Fibroblast of peridontal ligament (primary cell): Measurements from ENCODE around the gene RBBP5.

Source experiments
- DNase-seq: peaks from one replicate; pipeline ENCODE4 v3.0.0-alpha.2; 2010; ENCODE audit errors: extremely low read depth

The RBBP5 gene

GRCh38 chr1:205057808-205058575 is 63.8 kb downstream of the RBBP5 start:
- no peak for DNase-seq

DNA sequence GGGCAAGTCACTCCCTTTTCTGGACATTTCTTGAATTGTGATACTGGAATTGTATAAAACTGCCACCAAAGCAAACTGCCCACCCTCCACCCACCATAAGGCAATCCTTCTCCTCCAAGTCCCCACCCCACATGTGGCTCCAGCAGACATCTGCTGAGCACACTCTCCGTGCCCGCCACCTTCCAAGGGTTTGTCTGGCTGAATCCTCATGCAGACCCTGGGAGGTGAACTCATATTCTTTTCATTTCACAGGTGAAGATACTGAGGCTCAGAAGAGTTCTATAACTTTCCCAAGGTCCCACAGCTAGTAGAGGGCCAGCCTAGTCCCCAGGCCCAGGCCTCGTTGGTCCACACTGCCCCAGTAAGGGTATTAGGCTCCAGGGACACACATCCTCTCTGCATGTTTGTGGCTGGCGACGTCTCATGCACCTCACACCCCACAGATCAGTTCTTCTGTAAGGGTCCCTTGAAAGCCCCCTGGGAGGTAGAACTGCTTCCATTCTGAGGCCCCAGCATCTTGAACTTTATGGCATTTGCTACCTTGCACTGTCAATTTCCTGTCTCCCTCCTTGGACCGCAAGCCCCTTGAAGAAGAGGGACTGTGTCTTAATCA is 64.7 kb downstream of the RBBP5 start:
- DNase-seq = no peak

GRCh38 chr1:205056188-205056611 is 65.6 kb downstream of the RBBP5 start:
- DNase-seq = no peak

- no peak for DNase-seq
Measured at GRCh38 chr1:205054013-205054412, 67.8 kb downstream of the RBBP5 start.

DNA sequence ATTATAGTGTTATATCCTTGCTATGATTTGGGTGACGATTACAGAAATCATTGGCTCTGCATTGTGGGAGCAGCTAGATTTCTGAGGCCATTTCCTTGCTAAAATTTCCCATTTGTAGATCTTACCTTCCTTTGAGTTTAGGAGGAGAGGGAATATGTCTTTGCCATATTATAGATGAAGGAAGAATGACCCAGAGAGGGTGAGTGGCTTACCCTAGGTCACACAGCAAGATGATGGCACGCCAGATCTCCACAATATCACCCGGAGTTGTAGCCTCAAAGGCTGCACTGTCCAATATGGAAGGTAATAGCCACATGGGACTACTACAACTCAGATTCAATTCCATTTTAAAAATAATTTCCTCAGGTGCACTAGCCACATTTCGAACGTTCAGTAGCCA is 68.5 kb downstream of the RBBP5 start:
- DNase-seq = no peak

- DNase-seq = no peak
Measured at GRCh38 chr1:205052690-205053089, 69.1 kb downstream of the RBBP5 start.

- no peak for DNase-seq
Measured at GRCh38 chr1:205049479-205049878, 72.3 kb downstream of the RBBP5 start.

DNA sequence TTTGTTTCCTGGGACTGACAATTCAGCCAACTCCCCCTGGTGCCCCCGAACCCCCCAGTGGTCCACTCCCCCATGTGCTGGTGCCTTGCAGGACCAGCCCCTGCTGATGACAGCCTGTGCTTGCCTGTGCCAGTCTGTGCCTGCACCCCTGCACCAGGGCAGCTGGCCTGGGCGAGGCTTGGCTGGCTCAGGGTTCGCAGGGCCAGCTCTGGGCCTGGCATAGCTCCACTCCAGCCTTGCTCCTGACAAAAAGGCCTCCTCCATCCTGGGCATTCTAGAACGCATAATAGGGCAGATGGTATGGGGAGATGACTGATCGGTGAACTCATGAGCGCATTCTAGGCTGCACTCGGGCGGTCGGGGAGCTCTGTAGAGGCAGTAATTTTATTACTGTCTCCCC is 73.4 kb downstream of the RBBP5 start:
- no peak for DNase-seq

- no peak for DNase-seq
Measured at GRCh38 chr1:205047764-205048231, 74.0 kb downstream of the RBBP5 start.

DNA sequence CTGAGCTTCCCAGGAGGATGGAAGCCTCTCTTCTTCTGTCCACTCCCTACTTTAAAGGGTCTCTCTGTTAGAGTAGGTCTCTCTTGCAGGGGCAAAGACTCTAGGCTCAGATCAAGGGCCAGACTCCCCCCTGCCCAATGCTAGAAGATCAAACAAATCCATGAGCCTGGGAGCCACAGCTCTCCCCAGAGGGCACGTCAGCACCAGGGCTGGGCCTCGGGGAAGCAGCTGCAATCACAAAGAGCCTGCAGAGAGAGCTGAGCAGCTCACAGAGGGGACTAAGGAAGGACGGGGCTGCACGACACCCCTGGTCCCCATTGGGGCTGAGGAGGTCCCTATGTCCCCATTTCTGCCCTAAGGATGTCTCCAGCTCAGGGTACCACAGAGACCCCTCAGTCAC is 74.9 kb downstream of the RBBP5 start:
- DNase-seq = no peak

- no peak for DNase-seq
Measured at GRCh38 chr1:205045146-205045545, 76.6 kb downstream of the RBBP5 start.

- DNase-seq = no peak
Measured at GRCh38 chr1:205044741-205045140, 77.0 kb downstream of the RBBP5 start.

DNA sequence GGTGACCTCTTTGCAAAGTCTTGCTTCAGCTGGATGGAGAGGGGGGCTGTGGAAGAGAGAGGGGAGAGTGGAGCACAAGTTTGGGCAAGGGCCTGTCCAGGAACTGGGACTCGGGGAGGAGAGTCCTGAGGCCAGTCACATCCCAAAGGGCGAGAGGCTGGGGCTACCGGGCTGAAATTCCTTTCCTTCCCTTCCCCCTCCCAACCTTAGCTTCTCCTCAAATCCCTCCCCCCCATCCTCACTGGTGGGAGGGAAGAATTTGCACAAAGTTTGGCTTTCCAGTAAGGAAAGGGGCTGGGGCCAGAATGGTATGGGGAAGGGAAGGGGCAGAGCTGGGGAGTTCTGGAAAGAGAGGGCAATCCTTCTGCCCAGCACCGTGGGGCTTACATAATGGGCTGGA is 77.9 kb downstream of the RBBP5 start:
- DNase-seq = no peak

DNA sequence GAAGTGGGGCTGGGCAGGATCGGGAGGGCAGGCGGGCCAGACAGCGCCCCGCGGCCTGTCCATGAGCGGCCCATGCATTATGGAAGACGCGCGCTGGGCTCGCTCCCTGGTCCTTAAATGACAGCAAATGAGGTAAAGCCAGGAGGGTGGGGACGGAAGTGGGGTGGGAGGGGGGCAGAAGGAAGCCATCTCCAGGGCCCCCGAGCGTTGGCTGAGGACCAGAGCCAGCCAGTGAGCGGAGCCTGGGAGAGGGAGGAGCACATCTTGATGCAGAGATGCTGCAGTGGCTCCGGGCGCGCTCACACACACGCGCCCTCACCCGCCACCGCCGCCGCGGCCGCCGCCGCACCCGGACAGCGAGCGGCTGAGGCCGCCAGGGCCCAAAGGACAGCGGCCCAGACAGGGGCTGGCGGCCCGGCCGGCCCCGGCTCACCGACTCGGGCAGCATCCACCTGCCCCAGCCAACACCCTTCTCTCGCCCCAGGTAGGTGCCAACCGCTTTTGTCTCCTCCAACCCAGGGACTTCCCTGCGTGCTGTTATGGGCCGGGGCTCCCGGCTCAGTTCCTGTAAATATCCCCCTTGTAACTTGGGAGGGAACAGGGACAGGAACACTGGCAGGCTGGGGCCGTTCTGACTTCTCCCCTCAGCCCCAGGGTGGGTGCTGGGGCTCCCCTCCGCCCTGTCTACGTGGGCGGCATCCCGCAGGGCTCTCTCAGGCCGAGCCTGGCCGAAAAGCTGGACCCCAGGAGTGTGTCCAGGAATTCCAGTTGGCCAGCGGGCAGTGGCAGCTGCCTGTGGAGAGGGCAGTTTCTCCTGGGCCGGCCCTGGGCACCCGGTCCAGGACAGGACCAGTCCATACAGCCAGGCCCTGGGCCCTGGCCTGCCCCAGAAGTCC is 78.6 kb downstream of the RBBP5 start, which contains the start of gene CNTN2:
Gene CNTN2, plus strand, starts transcription at position 302 of the 896 bp plus-strand sequence. CDS start 9,974 bp downstream, outside the sequence.
- no peak for DNase-seq

- DNase-seq = no peak
Measured at GRCh38 chr1:205041998-205042910, 79.5 kb downstream of the RBBP5 start.

DNA sequence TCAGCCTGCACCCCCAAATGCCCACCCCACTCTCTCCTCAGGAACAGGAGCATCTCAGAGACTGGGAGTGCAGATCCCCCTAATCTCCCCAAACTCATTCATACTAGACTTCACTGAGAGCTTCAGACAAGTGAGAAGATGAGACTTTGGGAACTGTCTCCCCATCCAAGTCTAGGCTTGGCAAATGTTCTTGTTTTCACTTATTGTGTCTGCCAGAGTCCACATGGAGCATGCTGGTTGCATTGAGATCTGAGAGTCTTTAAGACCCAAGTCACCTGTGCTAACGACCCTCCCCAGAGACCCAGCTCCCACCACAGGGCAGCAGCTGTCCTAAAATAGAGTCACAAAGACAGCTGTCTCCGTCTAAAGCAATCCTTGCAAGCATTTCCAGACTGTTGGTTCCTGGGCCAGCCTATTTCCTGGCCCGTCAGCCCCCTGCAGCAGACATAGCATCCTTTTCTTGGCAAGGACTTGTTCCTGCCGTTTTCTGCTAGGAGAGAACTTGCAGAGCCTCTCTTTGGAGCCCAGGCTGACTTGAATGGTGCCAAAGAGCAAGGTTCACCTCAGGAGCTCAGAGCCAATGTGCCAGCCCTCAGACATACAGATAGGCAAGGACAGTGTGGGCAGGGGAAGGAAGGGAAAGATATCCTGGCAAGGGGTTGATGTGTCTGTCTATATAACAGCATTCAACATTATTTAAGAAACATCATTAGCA is 80.6 kb downstream of the RBBP5 start:
- no peak for DNase-seq

DNA sequence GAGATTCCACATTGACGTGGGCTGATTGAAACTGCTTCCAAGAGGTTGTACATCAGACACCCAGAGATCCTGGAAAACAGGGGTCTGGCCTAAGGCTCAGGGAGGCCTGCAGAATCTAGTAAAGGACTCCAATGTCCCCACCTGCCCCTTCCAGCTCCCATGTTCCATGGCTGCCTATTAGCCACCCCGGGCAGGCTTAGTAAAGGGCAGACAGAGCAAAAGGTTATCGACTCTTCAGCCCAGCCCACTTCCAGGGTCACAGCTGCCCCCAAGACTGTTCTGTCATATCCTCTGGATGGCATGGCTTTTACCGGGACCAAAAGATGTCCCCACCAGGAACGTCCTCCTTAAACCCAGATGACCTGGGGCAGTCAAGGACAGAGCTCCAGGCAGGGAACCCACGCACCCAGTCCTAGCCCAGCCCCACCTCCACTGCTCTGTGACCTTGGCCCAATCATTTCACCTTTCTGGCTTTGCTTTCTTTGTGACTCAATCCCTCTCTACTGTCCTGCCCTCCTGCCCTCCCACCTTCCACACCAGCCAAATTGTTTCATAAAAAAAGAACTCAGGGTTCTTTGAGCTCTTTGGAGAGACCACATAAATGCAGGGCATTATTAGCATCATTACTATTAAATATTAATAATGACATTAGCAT is 83.5 kb downstream of the RBBP5 start:
- DNase-seq = no peak

DNA sequence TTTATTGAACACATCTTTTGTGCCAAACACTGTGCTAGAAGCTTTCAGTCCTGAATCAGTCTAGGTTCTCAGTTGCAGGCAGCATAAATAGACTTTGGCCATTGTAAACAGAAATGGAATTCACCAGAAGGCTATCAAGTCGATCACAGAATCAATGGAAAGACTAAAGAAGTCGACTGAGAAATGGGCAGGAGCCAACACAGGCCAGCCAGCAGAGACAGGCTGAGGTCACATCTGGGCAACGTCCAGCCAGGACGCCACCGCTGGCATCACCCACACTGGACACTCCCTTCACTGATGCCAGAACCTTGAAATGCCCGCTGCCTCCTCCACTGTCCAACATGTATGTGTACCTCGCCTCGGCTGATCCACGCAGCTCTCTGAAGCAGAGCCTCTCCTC is 84.2 kb downstream of the RBBP5 start:
- no peak for DNase-seq
